Mesendoderm (in vitro differentiated cells): ENCODE data around the gene CDKN1C.

Source experiments
- DNase-seq: peaks from one replicate; pipeline ENCODE4 v3.0.0; 2013
- H2AK5ac ChIP-seq: 2 replicates; pipeline ENCODE4 v1.6.1; 2013; ENCODE audit warnings: low read length, inconsistent platforms
- H2BK120ac ChIP-seq: 2 replicates; pipeline ENCODE4 v1.6.1; 2013; ENCODE audit warnings: low read depth, mild to moderate bottlenecking, low read length, moderate library complexity, mixed read lengths
- H2BK15ac ChIP-seq: replicated peaks from 2 replicates; pipeline ENCODE4 v1.6.1; 2013; ENCODE audit warnings: low read depth, mild to moderate bottlenecking, moderate library complexity
- H2BK5ac ChIP-seq: 2 replicates; pipeline ENCODE4 v1.6.1; 2013; ENCODE audit warnings: low read length, inconsistent platforms
- H3K18ac ChIP-seq: 2 replicates; pipeline ENCODE4 v1.6.1; 2013; ENCODE audit warnings: mild to moderate bottlenecking, low read length, mixed read lengths
- H3K23ac ChIP-seq: one replicate; pipeline ENCODE4 v1.6.1; 2013; ENCODE audit warnings: low read length
- H3K27ac ChIP-seq: 2 replicates; pipeline ENCODE4 v1.5.1; 2013; ENCODE audit warnings: low read depth, mild to moderate bottlenecking, inconsistent platforms, low read length, moderate library complexity
- H3K27me3 ChIP-seq: 2 replicates; pipeline ENCODE4 v1.6.1; 2013; ENCODE audit warnings: low read length, control low read depth, mild to moderate bottlenecking, inconsistent platforms; ENCODE audit not compliant: insufficient read depth, poor library complexity
- H3K36me3 ChIP-seq: 2 replicates; pipeline ENCODE4 v1.6.1; 2013; ENCODE audit warnings: low read length, inconsistent platforms; ENCODE audit not compliant: control insufficient read depth, insufficient read depth
- H3K4ac ChIP-seq: one replicate; pipeline ENCODE4 v1.6.1; 2013; ENCODE audit warnings: low read depth, mild to moderate bottlenecking, low read length, moderate library complexity
- H3K4me1 ChIP-seq: 2 replicates; pipeline ENCODE4 v1.6.1; 2013; ENCODE audit warnings: low read depth, low read length, inconsistent platforms; ENCODE audit not compliant: control insufficient read depth
- H3K4me2 ChIP-seq: 2 replicates; pipeline ENCODE4 v1.6.1; 2013; ENCODE audit warnings: low read length
- H3K4me3 ChIP-seq: 2 replicates; pipeline ENCODE4 v1.5.1; 2013; ENCODE audit warnings: mild to moderate bottlenecking, low read length
- H3K56ac ChIP-seq: one replicate; pipeline ENCODE4 v1.6.1; 2013; ENCODE audit warnings: low read length
- H3K79me1 ChIP-seq: 2 replicates; pipeline ENCODE4 v1.6.1; 2013; ENCODE audit warnings: low read length, inconsistent platforms
- H3K79me2 ChIP-seq: 2 replicates; pipeline ENCODE4 v1.6.1; 2013; ENCODE audit warnings: mild to moderate bottlenecking, low read length; ENCODE audit not compliant: control insufficient read depth, insufficient read depth
- H3K9ac ChIP-seq: 2 replicates; pipeline ENCODE4 v1.6.1; 2013; ENCODE audit warnings: low read length, inconsistent platforms
- H4K5ac ChIP-seq: one replicate; pipeline ENCODE4 v1.6.1; 2013; ENCODE audit warnings: low read length
- H4K8ac ChIP-seq: one replicate; pipeline ENCODE4 v1.6.1; 2013; ENCODE audit warnings: low read depth, mild to moderate bottlenecking, control low read depth, low read length, moderate library complexity
- WGBS: extraction: QIAGEN DNeasy Blood & Tissue Kit; methylation state at CpG from one replicate; pipeline ENCODE4 v1.1.7; 2013; ENCODE audit warnings: low lambda C conversion rate, missing lambda C conversion rate; ENCODE audit not compliant: insufficient coverage; ENCODE audit errors: extremely low coverage; 5-methylcytosine and 5-hydroxymethylcytosine counted together

CDKN1C gene

GRCh38 chr11:2867722-2868505 lies 17.7 kb downstream of the CDKN1C start:
- H3K56ac ChIP-seq = no peak overlapping the region
- H3K23ac ChIP-seq = no peak overlapping the region
- H3K79me2 ChIP-seq = no peaks in the 10 kb centered on the region
- H3K4me1 ChIP-seq = no peaks in the 10 kb centered on the region
- no peak overlapping the region for H4K8ac ChIP-seq
- no peak for DNase-seq
- no peak overlapping the region for H3K4ac ChIP-seq
- peaks cover 42% of the 10 kb centered on the region for H3K27me3 ChIP-seq
- H3K9ac ChIP-seq = no peak overlapping the region
- H3K4me2 ChIP-seq = no peak overlapping the region
- no CpG with 5 or more reads among the region's 25 CpGs for WGBS
- H2BK5ac ChIP-seq = no peak overlapping the region
- no peak overlapping the region for H2AK5ac ChIP-seq
- no peak overlapping the region for H3K27ac ChIP-seq
- H2BK120ac ChIP-seq = no peak overlapping the region
- no peaks in the 10 kb centered on the region for H3K36me3 ChIP-seq
- H3K4me3 ChIP-seq = no peak overlapping the region
- no peak overlapping the region for H2BK15ac ChIP-seq
- H4K5ac ChIP-seq = no peak overlapping the region
- no peaks in the 10 kb centered on the region for H3K79me1 ChIP-seq
- H3K18ac ChIP-seq = no peak overlapping the region

GRCh38 chr11:2867142-2867541 lies 18.4 kb downstream of the CDKN1C start:
- no peaks in the 10 kb centered on the region for H3K79me1 ChIP-seq
- no CpG with 5 or more reads among the region's 5 CpGs for WGBS
- H3K4ac ChIP-seq = no peak overlapping the region

GRCh38 chr11:2865922-2866577 lies 19.5 kb downstream of the CDKN1C start:
- H3K27ac ChIP-seq = no peak overlapping the region
- no peak overlapping the region for H2BK15ac ChIP-seq
- H3K56ac ChIP-seq = no peak overlapping the region
- H3K4me1 ChIP-seq = no peaks in the 10 kb centered on the region
- no CpG with 5 or more reads among the region's 11 CpGs for WGBS
- no peak overlapping the region for H3K4me2 ChIP-seq
- H2BK5ac ChIP-seq = no peak overlapping the region
- H2AK5ac ChIP-seq = no peak overlapping the region
- H3K23ac ChIP-seq = no peak overlapping the region
- H4K5ac ChIP-seq = no peak overlapping the region
- no peak overlapping the region for H3K9ac ChIP-seq
- H3K18ac ChIP-seq = no peak overlapping the region
- no peaks in the 10 kb centered on the region for H3K36me3 ChIP-seq
- no peak overlapping the region for H3K4me3 ChIP-seq
- no peaks in the 10 kb centered on the region for H3K79me2 ChIP-seq
- no peak overlapping the region for H4K8ac ChIP-seq
- peaks cover 53% of the 10 kb centered on the region for H3K27me3 ChIP-seq
- no peak for DNase-seq
- H2BK120ac ChIP-seq = no peak overlapping the region
- no peak overlapping the region for H3K4ac ChIP-seq
- no peaks in the 10 kb centered on the region for H3K79me1 ChIP-seq

More at GRCh38 chr11:2867142-2867541, 18.4 kb downstream of the CDKN1C start:
- Histone ChIP-seq H3K4me1 (no peaks in the 10 kb centered on the region), H3K36me3 (no peaks in the 10 kb centered on the region), H3K79me2 (no peaks in the 10 kb centered on the region), H3K56ac (no peak overlapping the region), H3K18ac (no peak overlapping the region), H3K23ac (no peak overlapping the region), H2BK15ac (no peak overlapping the region), H2AK5ac (no peak overlapping the region), H3K9ac (no peak overlapping the region), H4K8ac (no peak overlapping the region), H2BK5ac (no peak overlapping the region), H3K27ac (no peak overlapping the region), H3K27me3 (peaks cover 43% of the 10 kb centered on the region), H3K4me3 (no peak overlapping the region), H3K4me2 (no peak overlapping the region), H2BK120ac (no peak overlapping the region), H4K5ac (no peak overlapping the region)
- no peak for DNase-seq

- H3K4me2 ChIP-seq = no peak overlapping the region
- H2AK5ac ChIP-seq = no peak overlapping the region
- H3K18ac ChIP-seq = no peak overlapping the region
- WGBS = no CpG with 5 or more reads among the region's 10 CpGs
- H4K5ac ChIP-seq = no peak overlapping the region
- H3K79me2 ChIP-seq = no peaks in the 10 kb centered on the region
- H3K4me3 ChIP-seq = no peak overlapping the region
- DNase-seq = no peak
- H3K27me3 ChIP-seq = peaks cover 51% of the 10 kb centered on the region
- no peak overlapping the region for H3K56ac ChIP-seq
- H3K9ac ChIP-seq = no peak overlapping the region
- no peak overlapping the region for H3K27ac ChIP-seq
- H3K79me1 ChIP-seq = no peaks in the 10 kb centered on the region
- no peak overlapping the region for H2BK5ac ChIP-seq
- no peak overlapping the region for H3K23ac ChIP-seq
- no peak overlapping the region for H2BK15ac ChIP-seq
- no peak overlapping the region for H2BK120ac ChIP-seq
- no peaks in the 10 kb centered on the region for H3K4me1 ChIP-seq
- H3K36me3 ChIP-seq = no peaks in the 10 kb centered on the region
- H3K4ac ChIP-seq = no peak overlapping the region
- no peak overlapping the region for H4K8ac ChIP-seq
Measured at GRCh38 chr11:2864901-2865300, 20.7 kb downstream of the CDKN1C start.

- no CpG with 5 or more reads among the region's 13 CpGs for WGBS
- H2AK5ac ChIP-seq = no peak overlapping the region
- no peak overlapping the region for H2BK5ac ChIP-seq
- H3K27ac ChIP-seq = no peak overlapping the region
- H2BK120ac ChIP-seq = no peak overlapping the region
- no peak overlapping the region for H3K18ac ChIP-seq
- no peak overlapping the region for H4K8ac ChIP-seq
- no peaks in the 10 kb centered on the region for H3K36me3 ChIP-seq
- H3K4me3 ChIP-seq = no peak overlapping the region
- no peak overlapping the region for H3K9ac ChIP-seq
- no peak overlapping the region for H3K23ac ChIP-seq
- no peak overlapping the region for H4K5ac ChIP-seq
- no peak overlapping the region for H3K4me2 ChIP-seq
- no peak for DNase-seq
- H3K4me1 ChIP-seq = no peaks in the 10 kb centered on the region
- H3K27me3 ChIP-seq = peaks cover 34% of the 10 kb centered on the region
- no peaks in the 10 kb centered on the region for H3K79me2 ChIP-seq
- no peak overlapping the region for H3K56ac ChIP-seq
- no peaks in the 10 kb centered on the region for H3K79me1 ChIP-seq
- H2BK15ac ChIP-seq = no peak overlapping the region
- H3K4ac ChIP-seq = no peak overlapping the region
Measured at GRCh38 chr11:2863276-2863618, 22.3 kb downstream of the CDKN1C start.
